Measurements from ENCODE around the gene PCOLCE2.

Gene PCOLCE2

GRCh38 chr3:142863930-142864920, 24.7 kb downstream of the PCOLCE2 start:
- DNase-seq (ENCODE audit: low read depth): no peak

- no peak for DNase-seq (ENCODE audit: low read depth)
Measured at GRCh38 chr3:142863010-142863817, 25.7 kb downstream of the PCOLCE2 start.

- DNase-seq (ENCODE audit: low read depth): no peak
Measured at GRCh38 chr3:142861926-142862325, 27.0 kb downstream of the PCOLCE2 start.

- DNase-seq (ENCODE audit: low read depth): no peak
Measured at GRCh38 chr3:142858043-142858442, 30.8 kb downstream of the PCOLCE2 start.

DNA sequence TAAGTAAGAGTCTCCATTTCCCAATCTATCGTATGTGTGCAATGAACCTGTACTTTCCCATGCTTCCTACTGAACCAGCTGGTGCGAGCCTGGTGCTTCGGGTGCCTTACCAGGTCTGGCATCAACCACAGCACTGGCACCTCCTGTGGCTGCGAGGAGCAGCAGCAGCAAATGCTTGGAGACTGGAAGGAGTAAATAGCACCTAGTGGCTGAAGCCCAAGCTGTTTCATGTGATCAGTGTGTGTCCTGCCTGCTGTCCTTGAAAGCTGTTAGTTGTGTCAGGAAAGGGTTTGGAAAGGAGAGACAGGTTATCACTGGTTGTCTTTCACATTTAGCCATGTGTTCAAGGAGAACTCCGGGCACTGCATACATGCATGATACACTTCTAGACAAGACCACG, 31.8 kb downstream of the PCOLCE2 start:
- DNase-seq (ENCODE audit: low read depth): no peak

- DNase-seq (ENCODE audit: low read depth): no peak
Measured at GRCh38 chr3:142853270-142854168, 35.4 kb downstream of the PCOLCE2 start.

GRCh38 chr3:142852009-142852408, 36.9 kb downstream of the PCOLCE2 start:
- DNase-seq (ENCODE audit: low read depth): no peak

GRCh38 chr3:142850395-142851023, 38.4 kb downstream of the PCOLCE2 start:
- no peak for DNase-seq (ENCODE audit: low read depth)

GRCh38 chr3:142849148-142849547, 39.7 kb downstream of the PCOLCE2 start:
- no peak for DNase-seq (ENCODE audit: low read depth)

- no peak for DNase-seq (ENCODE audit: low read depth)
Measured at GRCh38 chr3:142846779-142847577, 41.9 kb downstream of the PCOLCE2 start.

GRCh38 chr3:142844339-142844977, 44.4 kb downstream of the PCOLCE2 start:
- no peak for DNase-seq (ENCODE audit: low read depth)

DNA sequence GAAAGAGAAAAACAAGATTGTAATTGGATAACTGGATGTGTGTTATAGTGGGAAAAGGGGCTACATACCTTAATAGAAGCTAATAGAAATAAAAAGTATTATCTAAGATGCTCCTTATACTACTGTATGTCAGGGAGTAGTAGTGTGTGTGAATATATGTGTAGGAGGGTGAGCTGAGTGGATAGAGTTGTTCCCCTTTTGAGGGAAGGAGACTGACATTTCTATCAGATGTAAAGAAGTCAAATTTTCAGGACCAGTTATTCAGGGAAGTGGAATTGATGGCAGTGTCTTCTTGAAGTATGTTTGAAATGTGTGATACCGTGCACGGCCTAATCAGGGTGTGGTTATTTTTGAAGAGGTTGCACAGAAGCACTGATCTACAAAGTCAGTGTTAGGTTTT, 49.1 kb downstream of the PCOLCE2 start:
- DNase-seq (ENCODE audit: low read depth): no peak

GRCh38 chr3:142837526-142837925, 51.4 kb downstream of the PCOLCE2 start:
- DNase-seq (ENCODE audit: low read depth): no peak

- DNase-seq (ENCODE audit: low read depth): peak; percentile 38
Measured at GRCh38 chr3:142828703-142829305, 60.1 kb downstream of the PCOLCE2 start.

GRCh38 chr3:142819179-142819578, 69.7 kb downstream of the PCOLCE2 start:
- no peak for DNase-seq (ENCODE audit: low read depth)

DNA sequence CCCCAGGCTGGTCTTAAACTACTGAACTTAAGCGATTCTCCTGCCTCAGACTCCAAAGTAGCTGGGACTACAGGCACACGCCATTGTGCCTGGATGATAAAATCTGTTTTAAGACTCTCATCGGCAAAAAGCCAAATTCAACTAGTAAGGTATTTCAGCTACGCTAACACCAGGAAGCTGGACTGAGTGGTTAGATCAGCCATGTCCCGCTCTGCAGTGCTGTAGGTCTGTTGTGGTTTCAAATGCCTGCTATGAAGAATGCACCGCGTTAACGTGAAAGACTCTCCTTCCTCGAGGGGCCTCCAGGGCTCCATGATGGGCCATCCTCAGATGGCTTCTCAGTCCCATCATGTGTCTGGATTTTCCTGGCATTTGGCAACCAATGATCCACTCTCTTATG, 70.2 kb downstream of the PCOLCE2 start:
- DNase-seq (ENCODE audit: low read depth): no peak

DNA sequence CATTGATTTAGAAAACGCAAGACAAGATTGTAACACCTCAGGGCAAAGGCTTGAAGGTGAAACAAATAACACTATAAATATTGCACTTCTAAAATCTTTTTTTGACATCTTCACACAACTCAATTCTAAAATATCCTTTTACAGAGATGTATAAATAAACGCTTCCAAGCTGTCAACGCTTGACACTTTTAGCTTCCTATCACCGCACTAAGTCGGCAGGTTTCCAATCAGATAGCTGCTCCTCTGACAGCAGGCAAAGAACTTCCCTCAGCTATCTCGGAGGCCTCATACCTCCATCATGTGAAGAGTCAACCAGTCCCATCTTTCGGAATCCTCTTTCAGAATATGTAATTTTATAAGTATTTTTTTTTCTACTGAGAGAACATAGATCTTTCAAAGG, 71.0 kb downstream of the PCOLCE2 start:
- DNase-seq (ENCODE audit: low read depth): no peak

DNA sequence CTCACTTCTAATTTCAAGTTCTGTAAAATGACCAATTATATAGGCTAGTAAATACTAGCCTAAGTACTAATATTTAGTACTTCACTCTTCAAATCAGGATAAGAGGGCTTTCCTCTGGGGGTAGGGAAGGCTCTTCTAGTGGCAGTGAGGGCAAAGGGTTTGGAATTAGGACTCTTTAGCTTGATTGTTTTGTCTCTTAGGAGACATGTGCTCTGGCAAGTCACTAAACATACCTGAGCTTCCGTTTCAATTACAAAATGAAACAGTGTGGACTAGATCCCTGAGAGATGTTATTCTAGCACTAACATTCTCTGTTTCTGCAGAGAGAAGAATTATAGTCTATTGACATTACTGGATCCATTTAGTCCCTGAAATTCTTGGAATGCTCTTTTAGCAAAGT, 71.5 kb downstream of the PCOLCE2 start:
- no peak for DNase-seq (ENCODE audit: low read depth)

GRCh38 chr3:142815803-142816202, 73.1 kb downstream of the PCOLCE2 start:
- DNase-seq (ENCODE audit: low read depth): no peak

DNA sequence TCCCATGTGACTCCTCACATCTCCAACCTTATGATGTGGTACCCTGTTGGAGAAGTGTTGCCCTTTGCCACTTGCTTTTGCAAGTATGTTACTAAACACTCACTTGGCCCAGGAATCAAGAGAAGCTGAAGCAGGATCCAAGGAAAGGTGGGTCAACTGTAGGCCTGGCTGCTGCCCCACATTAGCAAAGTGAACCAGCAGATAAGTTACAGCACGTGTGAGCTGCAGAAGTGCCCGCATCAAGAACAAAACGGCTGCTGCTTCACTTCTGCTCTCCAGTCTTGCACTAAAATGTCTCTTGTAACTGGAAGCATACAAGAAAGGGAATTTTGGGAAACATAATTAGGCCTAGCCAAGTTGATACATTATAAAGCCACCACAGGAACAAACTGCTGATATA, 79.6 kb downstream of the PCOLCE2 start:
- DNase-seq (ENCODE audit: low read depth): no peak
